ENCODE data around the gene PDE6G.

PDE6G gene

GRCh38 chr17:81664051-81664470 lies 7.7 kb upstream of the PDE6G start:
- TF ChIP-seq TEAD4 (IDR thresholded peaks at IDR 0.05) (no peak), TAF1 (IDR thresholded peaks at IDR 0.05; ENCODE audit: low read depth) (no peak), RAD21 (IDR thresholded peaks at IDR 0.05; ENCODE audit: low read depth) (no peak), FOXM1 (IDR thresholded peaks at IDR 0.05; ENCODE audit: borderline replicate concordance, low read depth) (no peak), CREB1 (IDR thresholded peaks at IDR 0.05; ENCODE audit: low read depth) (no peak), YY1 (IDR thresholded peaks at IDR 0.05; ENCODE audit: low read depth) (no peak), TCF12 (IDR thresholded peaks at IDR 0.05; ENCODE audit: low read depth) (no peak), USF1 (IDR thresholded peaks at IDR 0.05) (no peak), EGR1 (IDR thresholded peaks at IDR 0.05) (no peak), NFIC (IDR thresholded peaks at IDR 0.05) (no peak), EP300 (IDR thresholded peaks at IDR 0.05; ENCODE audit: borderline replicate concordance) (no peak), CEBPB (IDR thresholded peaks at IDR 0.05) (no peak), ZBTB7A (IDR thresholded peaks at IDR 0.05; ENCODE audit: low read depth) (no peak), REST (IDR thresholded peaks at IDR 0.05; ENCODE audit: low read depth) (no peak), MAX (IDR thresholded peaks at IDR 0.05) (no peak)

GRCh38 chr17:81662002-81662401 lies 5.7 kb upstream of the PDE6G start:
- TF ChIP-seq USF1 (IDR thresholded peaks at IDR 0.05): no peak
- no peak for TF ChIP-seq RAD21 (IDR thresholded peaks at IDR 0.05; ENCODE audit: low read depth)
- TF ChIP-seq CEBPB (IDR thresholded peaks at IDR 0.05): no peak
- TF ChIP-seq FOXM1 (IDR thresholded peaks at IDR 0.05; ENCODE audit: borderline replicate concordance, low read depth): no peak
- TF ChIP-seq EGR1 (IDR thresholded peaks at IDR 0.05): no peak
- no peak for TF ChIP-seq ZBTB7A (IDR thresholded peaks at IDR 0.05; ENCODE audit: low read depth)
- no peak for TF ChIP-seq MAX (IDR thresholded peaks at IDR 0.05)
- no peak for TF ChIP-seq TAF1 (IDR thresholded peaks at IDR 0.05; ENCODE audit: low read depth)
- no peak for TF ChIP-seq CREB1 (IDR thresholded peaks at IDR 0.05; ENCODE audit: low read depth)
- TF ChIP-seq EP300 (IDR thresholded peaks at IDR 0.05; ENCODE audit: borderline replicate concordance): no peak
- no peak for TF ChIP-seq YY1 (IDR thresholded peaks at IDR 0.05; ENCODE audit: low read depth)
- no peak for TF ChIP-seq TCF12 (IDR thresholded peaks at IDR 0.05; ENCODE audit: low read depth)
- no peak for TF ChIP-seq REST (IDR thresholded peaks at IDR 0.05; ENCODE audit: low read depth)
- TF ChIP-seq NFIC (IDR thresholded peaks at IDR 0.05): no peak
- TF ChIP-seq TEAD4 (IDR thresholded peaks at IDR 0.05): no peak

GRCh38 chr17:81660441-81660840 lies 4.1 kb upstream of the PDE6G start:
- TF ChIP-seq TEAD4 (IDR thresholded peaks at IDR 0.05): no peak
- TF ChIP-seq RAD21 (IDR thresholded peaks at IDR 0.05; ENCODE audit: low read depth): no peak
- no peak for TF ChIP-seq ZBTB7A (IDR thresholded peaks at IDR 0.05; ENCODE audit: low read depth)
- TF ChIP-seq NFIC (IDR thresholded peaks at IDR 0.05): no peak

GRCh38 chr17:81659038-81659437 lies 2.7 kb upstream of the PDE6G start:
- TF ChIP-seq CEBPB (IDR thresholded peaks at IDR 0.05) (no peak), FOXM1 (IDR thresholded peaks at IDR 0.05; ENCODE audit: borderline replicate concordance, low read depth) (no peak), TEAD4 (IDR thresholded peaks at IDR 0.05) (0 out of 2 replicates have a peak, but pooled peaks have one; percentile 33)

GRCh38 chr17:81656835-81657234 lies 493 bp upstream of the PDE6G start:
- TF ChIP-seq USF1 (IDR thresholded peaks at IDR 0.05) (no peak), NFIC (IDR thresholded peaks at IDR 0.05) (no peak), EP300 (IDR thresholded peaks at IDR 0.05; ENCODE audit: borderline replicate concordance) (no peak)

GRCh38 chr17:81655378-81656117 lies 794 bp downstream of the PDE6G start:
- TF ChIP-seq YY1 (IDR thresholded peaks at IDR 0.05; ENCODE audit: low read depth): no peak
- TF ChIP-seq TAF1 (IDR thresholded peaks at IDR 0.05; ENCODE audit: low read depth): no peak
- no peak for TF ChIP-seq TCF12 (IDR thresholded peaks at IDR 0.05; ENCODE audit: low read depth)
- TF ChIP-seq FOXM1 (IDR thresholded peaks at IDR 0.05; ENCODE audit: borderline replicate concordance, low read depth): no peak
- no peak for TF ChIP-seq ZBTB7A (IDR thresholded peaks at IDR 0.05; ENCODE audit: low read depth)
- no peak for TF ChIP-seq TEAD4 (IDR thresholded peaks at IDR 0.05)
- no peak for TF ChIP-seq CREB1 (IDR thresholded peaks at IDR 0.05; ENCODE audit: low read depth)
- TF ChIP-seq EP300 (IDR thresholded peaks at IDR 0.05; ENCODE audit: borderline replicate concordance): no peak
- no peak for TF ChIP-seq REST (IDR thresholded peaks at IDR 0.05; ENCODE audit: low read depth)
- TF ChIP-seq USF1 (IDR thresholded peaks at IDR 0.05): no peak
- no peak for TF ChIP-seq EGR1 (IDR thresholded peaks at IDR 0.05)
- TF ChIP-seq MAX (IDR thresholded peaks at IDR 0.05): no peak
- TF ChIP-seq RAD21 (IDR thresholded peaks at IDR 0.05; ENCODE audit: low read depth): no peak
- no peak for TF ChIP-seq NFIC (IDR thresholded peaks at IDR 0.05)
- no peak for TF ChIP-seq CEBPB (IDR thresholded peaks at IDR 0.05)
